Left ventricle myocardium inferior (tissue), 1 donor: ENCODE measurements around the gene FGF1. TPM values are rescaled to one million over a fixed set of nuclear protein-coding genes. Genes with fewer than 3 reads are reported as not detected.

Source experiments
- DNase-seq: peaks from one replicate; pipeline ENCODE4 v3.0.0-alpha.2; 2020
- H3K27ac ChIP-seq: fragments of 200-600 bp; replicated peaks from 2 replicates; pipeline ENCODE4 v1.8.0; 2021
- H3K27me3 ChIP-seq: fragments of 200-600 bp; 2 replicates; pipeline ENCODE4 v1.8.0; 2021; ENCODE audit warnings: low read depth
- H3K36me3 ChIP-seq: fragments of 200-600 bp; 2 replicates; pipeline ENCODE4 v1.8.0; 2021
- H3K4me1 ChIP-seq: fragments of 200-600 bp; 2 replicates; pipeline ENCODE4 v1.8.0; 2021
- H3K4me3 ChIP-seq: fragments of 200-600 bp; 2 replicates; pipeline ENCODE4 v1.8.0; 2021; ENCODE audit warnings: mild to moderate bottlenecking, moderate library complexity
- H3K9me3 ChIP-seq: fragments of 200-600 bp; replicated peaks from 2 replicates; pipeline ENCODE4 v1.8.0; 2021
- intact Hi-C: fragments of 100-400 bp; cut with micrococcal nuclease; formaldehyde crosslinking; loops from one replicate; pipeline ENCODE4 v1.11.0; 2022
- total RNA-seq: library from RNA; stranded (reverse); fragmentation: NEBNext Ultra II Directional; extraction: Animal tissue kit (Norgen Biotek cat#: 25700); gene quantifications from one replicate; pipeline ENCODE4 v1.2.1, GENCODE V29; 2021
- TF ChIP-seq, protein P1 (sequence below): fragments of 200-600 bp; IDR thresholded peaks from 2 replicates; pipeline ENCODE4 v1.8.0; 2021; ENCODE audit warnings: antibody characterized with exemption, mild to moderate bottlenecking, borderline replicate concordance
- donor health status: DM: no; HTN: yes; CAD: no; lungs with severe emphysema.

The FGF1 gene
- total RNA-seq, 1 donor from 2014 or later: 59.9 TPM

- no peak overlapping the region for H3K4me3 ChIP-seq
- peaks cover 81% of the 10 kb centered on the region for H3K4me1 ChIP-seq
- peak overlapping the region; percentile 85 for H3K27ac ChIP-seq
- no peaks in the 10 kb centered on the region for H3K27me3 ChIP-seq
- no peaks in the 10 kb centered on the region for H3K36me3 ChIP-seq
- no peak for DNase-seq
- no peaks in the 10 kb centered on the region for H3K9me3 ChIP-seq
- TF ChIP-seq, protein P1, sequence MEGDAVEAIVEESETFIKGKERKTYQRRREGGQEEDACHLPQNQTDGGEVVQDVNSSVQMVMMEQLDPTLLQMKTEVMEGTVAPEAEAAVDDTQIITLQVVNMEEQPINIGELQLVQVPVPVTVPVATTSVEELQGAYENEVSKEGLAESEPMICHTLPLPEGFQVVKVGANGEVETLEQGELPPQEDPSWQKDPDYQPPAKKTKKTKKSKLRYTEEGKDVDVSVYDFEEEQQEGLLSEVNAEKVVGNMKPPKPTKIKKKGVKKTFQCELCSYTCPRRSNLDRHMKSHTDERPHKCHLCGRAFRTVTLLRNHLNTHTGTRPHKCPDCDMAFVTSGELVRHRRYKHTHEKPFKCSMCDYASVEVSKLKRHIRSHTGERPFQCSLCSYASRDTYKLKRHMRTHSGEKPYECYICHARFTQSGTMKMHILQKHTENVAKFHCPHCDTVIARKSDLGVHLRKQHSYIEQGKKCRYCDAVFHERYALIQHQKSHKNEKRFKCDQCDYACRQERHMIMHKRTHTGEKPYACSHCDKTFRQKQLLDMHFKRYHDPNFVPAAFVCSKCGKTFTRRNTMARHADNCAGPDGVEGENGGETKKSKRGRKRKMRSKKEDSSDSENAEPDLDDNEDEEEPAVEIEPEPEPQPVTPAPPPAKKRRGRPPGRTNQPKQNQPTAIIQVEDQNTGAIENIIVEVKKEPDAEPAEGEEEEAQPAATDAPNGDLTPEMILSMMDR: no peak
- intact Hi-C loops: no loop called here
These were observed 1.1 kb upstream of the FGF1 start for GRCh38 chr5:142686968-142687367.

DNA sequence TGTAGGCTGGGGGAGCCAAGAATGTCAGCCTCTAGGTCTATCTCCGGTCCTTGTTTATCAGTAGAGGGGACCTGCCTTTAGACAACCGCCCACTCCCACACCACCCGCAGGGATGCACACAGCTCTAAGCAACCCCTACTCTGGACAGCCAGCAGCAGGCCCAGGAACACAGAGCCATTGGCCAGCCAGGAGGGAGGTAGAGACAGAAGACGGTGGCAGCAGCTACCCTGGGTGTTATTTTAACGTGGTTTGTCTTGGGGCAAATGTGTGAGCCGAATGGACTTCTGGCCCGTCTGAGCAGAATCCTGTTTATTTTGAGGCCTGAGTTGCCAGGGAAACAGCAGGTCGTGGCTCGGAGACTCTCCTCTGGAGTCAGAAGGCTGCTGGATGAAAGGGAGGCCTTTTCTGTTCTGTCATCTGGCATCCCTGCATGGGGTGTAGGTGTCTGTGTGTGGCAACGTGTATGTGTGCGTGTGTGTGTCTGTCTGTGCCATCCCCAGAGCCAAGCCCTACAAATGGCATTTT lies 382 bp upstream of the FGF1 start:
- no peaks in the 10 kb centered on the region for H3K9me3 ChIP-seq
- peaks cover 75% of the 10 kb centered on the region for H3K4me1 ChIP-seq
- peak overlapping the region; percentile 43 for H3K4me3 ChIP-seq
- intact Hi-C loops: no loop called here
- TF ChIP-seq, protein P1: no peak
- H3K27ac ChIP-seq: peak overlapping the region; percentile 85
- H3K27me3 ChIP-seq: no peaks in the 10 kb centered on the region
- DNase-seq: no peak
- H3K36me3 ChIP-seq: no peaks in the 10 kb centered on the region

GRCh38 chr5:142684508-142685041 lies 1.3 kb downstream of the FGF1 start:
- intact Hi-C loops: no loop called here
- Histone ChIP-seq H3K36me3 (peaks cover 4% of the 10 kb centered on the region), H3K27me3 (no peaks in the 10 kb centered on the region), H3K4me1 (peaks cover 73% of the 10 kb centered on the region), H3K4me3 (peak overlapping the region; percentile 43), H3K9me3 (no peaks in the 10 kb centered on the region), H3K27ac (peak overlapping the region; percentile 85)
- TF ChIP-seq, protein P1: no peak
- no peak for DNase-seq

DNA sequence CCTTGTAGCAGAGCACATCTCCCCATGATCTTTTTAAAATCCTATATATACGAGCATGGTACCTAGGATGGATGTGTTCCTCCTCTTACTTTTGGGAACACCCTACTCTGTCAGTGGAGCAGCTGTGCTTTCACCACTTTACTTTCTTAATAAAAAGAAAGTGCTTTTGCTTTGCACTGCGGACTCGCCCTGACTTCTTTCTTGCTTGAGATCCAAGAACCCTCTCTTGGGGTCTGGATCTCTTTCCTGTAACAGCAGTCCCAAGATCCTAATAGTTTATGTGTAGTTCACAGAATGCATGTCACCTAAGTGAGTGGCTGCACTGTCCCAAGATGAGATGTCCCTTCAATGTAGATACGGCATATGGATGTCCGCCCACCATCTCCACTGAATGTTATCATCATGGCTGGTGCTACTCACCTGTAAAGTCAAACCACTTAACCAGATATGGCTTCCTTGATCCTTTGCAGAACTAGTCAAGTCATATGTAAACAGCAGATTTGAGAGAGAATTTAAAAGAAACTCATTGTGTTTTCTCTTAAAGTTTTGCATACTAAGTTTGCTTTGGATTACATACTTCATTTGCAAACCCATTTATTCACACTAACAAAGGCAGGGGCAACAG lies 1.9 kb downstream of the FGF1 start:
- H3K27ac ChIP-seq: peak overlapping the region; percentile 85
- H3K36me3 ChIP-seq: peaks cover 6% of the 10 kb centered on the region
- H3K4me1 ChIP-seq: peaks cover 68% of the 10 kb centered on the region
- no peak for DNase-seq
- intact Hi-C loops: no loop called here
- peak overlapping the region; percentile 43 for H3K4me3 ChIP-seq
- no peaks in the 10 kb centered on the region for H3K9me3 ChIP-seq
- H3K27me3 ChIP-seq: no peaks in the 10 kb centered on the region
- TF ChIP-seq, protein P1: no peak

DNA sequence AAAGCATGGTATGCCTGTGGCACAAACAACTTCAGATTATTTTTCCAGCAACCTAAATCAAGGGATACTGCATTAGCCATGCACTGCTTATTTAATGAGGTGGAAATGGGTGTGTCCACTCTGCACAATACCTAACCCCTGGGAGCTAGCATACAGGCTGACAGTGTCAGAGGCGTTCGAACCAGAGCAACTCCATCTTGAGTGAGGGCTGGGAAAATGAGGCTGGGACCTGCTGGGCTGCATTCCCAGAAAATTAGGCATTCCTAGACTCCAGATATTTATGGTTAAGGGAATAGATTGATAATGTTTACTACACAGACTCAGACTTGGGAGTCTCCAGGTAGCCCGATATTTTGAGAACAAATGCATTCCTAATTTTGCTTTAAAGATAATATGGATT lies 2.8 kb downstream of the FGF1 start:
- H3K4me1 ChIP-seq: peaks cover 67% of the 10 kb centered on the region

More for the DNA sequence above, 2.8 kb downstream of the FGF1 start:
- intact Hi-C loops: no loop called here
- Histone ChIP-seq H3K36me3 (peaks cover 6% of the 10 kb centered on the region), H3K4me3 (no peak overlapping the region), H3K27ac (peak overlapping the region; percentile 27), H3K9me3 (no peaks in the 10 kb centered on the region), H3K27me3 (no peaks in the 10 kb centered on the region)
- no peak for DNase-seq
- TF ChIP-seq, protein P1: no peak
